ENCODE measurements around the gene SLC5A11. TPM values are rescaled to one million over a fixed set of nuclear protein-coding genes. Genes with fewer than 3 reads are reported as not detected.
A peak's percentile ranks its signal among the peaks of the same experiment; 100 is the strongest.
"Not testable (repeated sequence)": the region's sequence is repeated elsewhere in the genome, so short reads cannot be mapped to it uniquely, and the experiment has no call there.

SLC5A11 gene
- total RNA-seq, 4 donors from 2014 or later = not detected

GRCh38 chr16:24810951-24811843 is 34.6 kb upstream of the SLC5A11 start:
- H3K36me3 ChIP-seq = peaks cover 79 to 98% (median 92%) of the 10 kb centered on the region in 4 donors
- no peaks in the 10 kb centered on the region for H3K27me3 ChIP-seq
- 82% methylated on average over 10 of the region's 11 CpGs for WGBS
- intact Hi-C loops (cut with DNase I) = no loop called here
- no peak overlapping the region for H3K27ac ChIP-seq (replicated peaks in 1 of 4)
- no peaks in the 10 kb centered on the region for H3K9me3 ChIP-seq
- DNase-seq (ENCODE audit: extremely low spot score) = no peak
- no peak overlapping the region for H3K4me3 ChIP-seq
- peaks cover 0 to 7% (median 0%) of the 10 kb centered on the region in 4 donors for H3K4me1 ChIP-seq
- TF ChIP-seq POLR2A (IDR thresholded peaks at IDR 0.05; ENCODE audit: low read depth) (no peak), POLR2AphosphoS5 (IDR thresholded peaks at IDR 0.05) (no peak), EP300 (IDR thresholded peaks at IDR 0.05) (no peak), CTCF (IDR thresholded peaks at IDR 0.05) (no peak)

GRCh38 chr16:24812813-24813212 is 33.0 kb upstream of the SLC5A11 start:
- H3K27ac ChIP-seq (replicated peaks in 1 of 4); H3K4me3 ChIP-seq; H3K9me3 ChIP-seq; DNase-seq (ENCODE audit: extremely low spot score); H3K27me3 ChIP-seq; H3K4me1 ChIP-seq; intact Hi-C loops (cut with DNase I): not testable (repeated sequence)
- WGBS = 85% methylated on average over 6 of the region's 6 CpGs
- peaks cover 79 to 98% (median 92%) of the 10 kb centered on the region in 4 donors for H3K36me3 ChIP-seq

- Histone ChIP-seq H3K27me3 (no peaks in the 10 kb centered on the region), H3K9me3 (no peaks in the 10 kb centered on the region), H3K4me3 (no peak overlapping the region), H3K27ac (replicated peaks in 1 of 4) (no peak overlapping the region), H3K4me1 (peaks cover 0 to 11% (median 2%) of the 10 kb centered on the region in 4 donors), H3K36me3 (peaks cover 79 to 98% (median 92%) of the 10 kb centered on the region in 4 donors)
- DNase-seq (ENCODE audit: extremely low spot score) = no peak
- intact Hi-C loops (cut with DNase I) = loop anchor here (5.0 kb wide), 1 partner anchor 248 kb away; no protein-coding TSS in a partner anchor
- TF ChIP-seq CTCF (IDR thresholded peaks at IDR 0.05) (no peak), POLR2A (IDR thresholded peaks at IDR 0.05; ENCODE audit: low read depth) (no peak), POLR2AphosphoS5 (IDR thresholded peaks at IDR 0.05) (no peak), EP300 (IDR thresholded peaks at IDR 0.05) (no peak)
- 89% methylated on average over 7 of the region's 7 CpGs for WGBS
These were observed 30.7 kb upstream of the SLC5A11 start for GRCh38 chr16:24815021-24815420.

- intact Hi-C loops (cut with DNase I) = loop anchor here (5.0 kb wide), 1 partner anchor 249 kb away; no protein-coding TSS in a partner anchor
- 71% methylated on average over 6 of the region's 6 CpGs for WGBS
- Histone ChIP-seq H3K9me3 (no peaks in the 10 kb centered on the region), H3K4me3 (no peak overlapping the region), H3K4me1 (peaks cover 0 to 7% (median 2%) of the 10 kb centered on the region in 4 donors), H3K27ac (replicated peaks in 1 of 4) (no peak overlapping the region), H3K27me3 (no peaks in the 10 kb centered on the region), H3K36me3 (peaks cover 83 to 98% (median 95%) of the 10 kb centered on the region in 4 donors)
- no peak for TF ChIP-seq POLR2A (IDR thresholded peaks at IDR 0.05; ENCODE audit: low read depth)
- no peak for TF ChIP-seq EP300 (IDR thresholded peaks at IDR 0.05)
- no peak for TF ChIP-seq CTCF (IDR thresholded peaks at IDR 0.05)
- TF ChIP-seq POLR2AphosphoS5 (IDR thresholded peaks at IDR 0.05) = no peak
- DNase-seq (ENCODE audit: extremely low spot score) = no peak
These were observed 29.1 kb upstream of the SLC5A11 start for GRCh38 chr16:24816688-24817087.

- peaks cover 0 to 7% (median 4%) of the 10 kb centered on the region in 4 donors for H3K4me1 ChIP-seq
- H3K27me3 ChIP-seq = no peaks in the 10 kb centered on the region
- intact Hi-C loops (cut with DNase I) = loop anchor here (5.0 kb wide), 1 partner anchor 252 kb away; no protein-coding TSS in a partner anchor
- H3K27ac ChIP-seq (replicated peaks in 1 of 4) = peak overlapping the region in 2 of 4 donors; percentile 4 to 36
- WGBS = 82% methylated on average over 2 of the region's 2 CpGs
- no peak for DNase-seq (ENCODE audit: extremely low spot score)
- H3K9me3 ChIP-seq = no peaks in the 10 kb centered on the region
- peaks cover 88 to 100% (median 96%) of the 10 kb centered on the region in 4 donors for H3K36me3 ChIP-seq
- TF ChIP-seq POLR2AphosphoS5 (IDR thresholded peaks at IDR 0.05) = no peak
- TF ChIP-seq CTCF (IDR thresholded peaks at IDR 0.05) = no peak
- TF ChIP-seq EP300 (IDR thresholded peaks at IDR 0.05) = no peak
- no peak for TF ChIP-seq POLR2A (IDR thresholded peaks at IDR 0.05; ENCODE audit: low read depth)
- H3K4me3 ChIP-seq = no peak overlapping the region
These were observed 26.2 kb upstream of the SLC5A11 start for GRCh38 chr16:24819462-24820040.
